H1 (cell line): Measurements from ENCODE around the gene AICDA. TPM values are rescaled to one million over a fixed set of nuclear protein-coding genes. Genes with fewer than 3 reads are reported as not detected.

ENCODE experiments used
- CTCF ChIA-PET: fragments of 300-600 bp; sonication (Branson Sonifier 250); formaldehyde crosslinking; loops from one replicate; lab custom pipeline; 2021; ENCODE audit not compliant: partially characterized antibody; lab: Charles Lee
- POLR2A ChIA-PET: fragments of 300-600 bp; sonication (Branson Sonifier 250); formaldehyde crosslinking; loops from one replicate; lab custom pipeline; 2021; ENCODE audit warnings: inconsistent platforms; ENCODE audit not compliant: partially characterized antibody; lab: Charles Lee
- DNase-seq, 2 experiments: peaks; one replicate each; pipeline versions ENCODE4 v3.0.0 to v3.0.0-alpha.2; 2010 to 2022; ENCODE audit warnings: low spot score in 2 of 2, low read depth in 1 of 2, mixed read lengths in 1 of 2
- FAIRE-seq: peaks from 2 replicates; lab custom pipeline; 2011; peaks lifted over from hg19 to GRCh38; lab: Jason Lieb, UNC
- H2AFZ ChIP-seq: 2 replicates; pipeline ENCODE4 v1.8.1; 2012; ENCODE audit warnings: low read length, inconsistent platforms
- H2AK5ac ChIP-seq: 2 replicates; pipeline ENCODE4 v1.6.1; 2013; ENCODE audit warnings: low read depth, low read length
- H2BK120ac ChIP-seq: replicated peaks from 2 replicates; pipeline ENCODE3; 2013; ENCODE audit warnings: low read depth, low read length, inconsistent platforms
- H2BK12ac ChIP-seq: 2 replicates; pipeline ENCODE4 v1.6.1; 2013; ENCODE audit warnings: low read depth, low read length
- H2BK15ac ChIP-seq: 2 replicates; pipeline ENCODE4 v1.6.1; 2013; ENCODE audit warnings: low read length
- H2BK20ac ChIP-seq: 2 replicates; pipeline ENCODE4 v1.6.1; 2013; ENCODE audit warnings: low read length
- H2BK5ac ChIP-seq: 2 replicates; pipeline ENCODE4 v1.6.1; 2013; ENCODE audit warnings: low read depth, low read length
- H3K14ac ChIP-seq: 2 replicates; pipeline ENCODE4 v1.6.1; 2013; ENCODE audit warnings: inconsistent platforms; ENCODE audit not compliant: insufficient read length
- H3K18ac ChIP-seq: 2 replicates; pipeline ENCODE4 v1.6.1; 2013; ENCODE audit warnings: low read length; ENCODE audit errors: extremely low read depth
- H3K23ac ChIP-seq: 2 replicates; pipeline ENCODE4 v1.6.1; 2013; ENCODE audit warnings: inconsistent platforms; ENCODE audit not compliant: insufficient read length
- H3K23me2 ChIP-seq: 2 replicates; pipeline ENCODE4 v1.6.1; 2013; ENCODE audit warnings: low read depth, low read length
- H3K27ac ChIP-seq: 2 replicates; pipeline ENCODE4 v1.6.1; 2011; ENCODE audit warnings: low read depth, low read length, inconsistent platforms
- H3K27me3 ChIP-seq, 4 experiments: replicated peaks in 1 of 4; 1 replicate in 1 of 4; 2 replicates in 3 of 4; pipeline versions ENCODE4 v1.6.1 to v1.8.1; 2011 to 2013; ENCODE audit warnings: low read length in 3 of 4, mild to moderate bottlenecking in 3 of 4, inconsistent platforms in 2 of 4, mixed read lengths in 2 of 4, moderate library complexity in 1 of 4; ENCODE audit not compliant: control insufficient read depth in 3 of 4, insufficient read depth in 3 of 4; ENCODE audit errors: extremely low read depth in 1 of 4
- H3K36me3 ChIP-seq, 4 experiments: 2 replicates each; pipeline versions ENCODE4 v1.6.1 to v1.8.1; 2011 to 2013; ENCODE audit warnings: mild to moderate bottlenecking in 4 of 4, low read length in 3 of 4, moderate library complexity in 2 of 4, control low read depth in 1 of 4, inconsistent platforms in 1 of 4; ENCODE audit not compliant: insufficient read depth in 4 of 4, control insufficient read depth in 2 of 4
- H3K4ac ChIP-seq: replicated peaks from 2 replicates; pipeline ENCODE3; 2013; ENCODE audit warnings: low read length, low read depth, mixed read lengths, inconsistent platforms; ENCODE audit not compliant: insufficient read length
- H3K4me1 ChIP-seq, 4 experiments: replicated peaks in 1 of 4; 1 replicate in 1 of 4; 2 replicates in 3 of 4; pipeline versions ENCODE4 v1.6.1 to v1.8.1; 2011 to 2013; ENCODE audit warnings: low read length in 3 of 4, inconsistent platforms in 2 of 4, mixed read lengths in 1 of 4; ENCODE audit not compliant: insufficient read depth in 4 of 4, control insufficient read depth in 3 of 4
- H3K4me2 ChIP-seq, 2 experiments: 2 replicates each; pipeline versions ENCODE4 v1.6.1 to v1.8.1; 2011 to 2013; ENCODE audit warnings: low read depth in 2 of 2, low read length in 2 of 2, control low read depth in 1 of 2, inconsistent platforms in 1 of 2, mild to moderate bottlenecking in 1 of 2; ENCODE audit not compliant: insufficient read depth in 1 of 2
- H3K4me3 ChIP-seq, 4 experiments: fragments of 200-600, 300-600 bp in 1 of 4; sonication (generic), shearing (Covaris generic), sonication (Bioruptor Twin) in 1 of 4; 2 replicates each; pipeline versions ENCODE4 v1.5.1 to v1.8.1; 2011 to 2016; ENCODE audit warnings: low read length in 4 of 4, low read depth in 3 of 4, control low read depth in 2 of 4, inconsistent platforms in 2 of 4, mild to moderate bottlenecking in 2 of 4, mixed read lengths in 1 of 4, moderate library complexity in 1 of 4; ENCODE audit not compliant: insufficient read depth in 2 of 4; ENCODE audit errors: extremely low read depth in 1 of 4
- H3K56ac ChIP-seq: replicated peaks from 2 replicates; pipeline ENCODE3; 2013; ENCODE audit warnings: low read depth, mild to moderate bottlenecking, mixed read lengths, low read length, inconsistent platforms; ENCODE audit not compliant: insufficient read length
- H3K79me1 ChIP-seq: 2 replicates; pipeline ENCODE4 v1.6.1; 2013; ENCODE audit warnings: low read depth, low read length, control low read depth
- H3K79me2 ChIP-seq, 2 experiments: 2 replicates each; pipeline versions ENCODE4 v1.6.1 to v1.8.1; 2012 to 2013; ENCODE audit warnings: low read length in 2 of 2, mild to moderate bottlenecking in 2 of 2, inconsistent platforms in 1 of 2; ENCODE audit not compliant: insufficient read depth in 2 of 2, control insufficient read depth in 1 of 2
- H3K9ac ChIP-seq, 4 experiments: replicated peaks in 1 of 4; 1 replicate in 1 of 4; 2 replicates in 3 of 4; pipeline versions ENCODE4 v1.6.1 to v1.8.1; 2011 to 2013; ENCODE audit warnings: low read depth in 3 of 4, low read length in 3 of 4, control low read depth in 2 of 4, mild to moderate bottlenecking in 2 of 4, moderate library complexity in 2 of 4, inconsistent platforms in 1 of 4; ENCODE audit errors: extremely low read depth in 1 of 4
- H3K9me3 ChIP-seq, 2 experiments: 2 replicates each; pipeline versions ENCODE4 v1.6.1 to v1.8.1; 2012 to 2013; ENCODE audit warnings: mild to moderate bottlenecking in 2 of 2, moderate library complexity in 2 of 2, control low read depth in 1 of 2, inconsistent platforms in 1 of 2, low read depth in 1 of 2, low read length in 1 of 2, mixed read lengths in 1 of 2; ENCODE audit not compliant: insufficient read depth in 2 of 2
- H4K20me1 ChIP-seq, 2 experiments: replicated peaks in 1 of 2; 2 replicates each; pipeline versions ENCODE3 to v1.8.1; 2011 to 2013; ENCODE audit warnings: inconsistent platforms in 2 of 2, low read length in 2 of 2, mild to moderate bottlenecking in 1 of 2; ENCODE audit not compliant: insufficient read depth in 2 of 2, control insufficient read depth in 1 of 2
- H4K5ac ChIP-seq: 2 replicates; pipeline ENCODE4 v1.6.1; 2013; ENCODE audit warnings: low read length, low read depth, mixed read lengths, inconsistent platforms; ENCODE audit not compliant: insufficient read length
- H4K8ac ChIP-seq: 2 replicates; pipeline ENCODE4 v1.8.0; 2013; ENCODE audit warnings: mild to moderate bottlenecking, moderate library complexity, low read length, inconsistent platforms; ENCODE audit not compliant: insufficient read depth; ENCODE audit errors: extremely low read depth
- H4K91ac ChIP-seq: replicated peaks from 2 replicates; pipeline ENCODE3; 2013; ENCODE audit warnings: low read length, mixed read lengths, inconsistent platforms; ENCODE audit not compliant: insufficient read length
- ATF2 ChIP-seq: IDR thresholded peaks from 2 replicates; pipeline ENCODE4 v1.6.1; 2012; ENCODE audit warnings: low read length, inconsistent platforms
- BCL11A ChIP-seq, 2 experiments: IDR thresholded peaks; one replicate each; pipeline ENCODE4 v1.6.1; 2011; ENCODE audit warnings: low read depth in 2 of 2, low read length in 2 of 2, mild to moderate bottlenecking in 2 of 2
- CTCF ChIP-seq, 3 experiments: IDR thresholded peaks; 1 replicate in 2 of 3; 2 replicates in 1 of 3; pipeline versions ENCODE4 v1.5.1 to v1.6.1; 2011; ENCODE audit warnings: low read length in 3 of 3, mild to moderate bottlenecking in 3 of 3, inconsistent platforms in 2 of 3, low read depth in 1 of 3, moderate library complexity in 1 of 3; ENCODE audit not compliant: insufficient read depth in 1 of 3; ENCODE audit errors: control extremely low read depth in 1 of 3
- HDAC6 ChIP-seq: IDR thresholded peaks from one replicate; pipeline ENCODE4 v1.7.1; 2012; ENCODE audit warnings: low read depth, mild to moderate bottlenecking, inconsistent platforms, low read length, moderate library complexity
- KDM5A ChIP-seq: fragments of 200-600 bp; IDR thresholded peaks from 2 replicates; pipeline ENCODE4 v1.7.1; 2012; ENCODE audit warnings: mild to moderate bottlenecking, low read length, inconsistent platforms, mixed read lengths
- PHF8 ChIP-seq: fragments of 200-600 bp; sonication (generic); conservative IDR thresholded peaks from 2 replicates; pipeline ENCODE4 v1.7.1; 2012; ENCODE audit warnings: low read depth, mild to moderate bottlenecking, inconsistent platforms, low read length, moderate library complexity
- TCF12 ChIP-seq: IDR thresholded peaks from 2 replicates; pipeline ENCODE4 v1.6.1; 2011; ENCODE audit warnings: low read depth, mild to moderate bottlenecking, low read length
- WGBS, 2 experiments: shearing (Covaris generic) in 1 of 2; methylation state at CpG; one replicate each; pipeline versions ENCODE4 v1.1.6 to v1.1.7; 2013 to 2015; ENCODE audit warnings: low lambda C conversion rate in 2 of 2, mixed read lengths in 2 of 2, inconsistent platforms in 1 of 2, low coverage in 1 of 2, missing lambda C conversion rate in 1 of 2; ENCODE audit not compliant: insufficient replicate concordance in 2 of 2, insufficient coverage in 1 of 2, insufficient read length in 1 of 2; ENCODE audit errors: extremely low coverage in 1 of 2, missing lambda C conversion rate in 1 of 2; 5-methylcytosine and 5-hydroxymethylcytosine counted together
- polyA plus RNA-seq, 7 experiments: library from polyadenylated mRNA; depleted of rRNA in 3 of 7; stranded (reverse) in 5 of 7; unstranded in 2 of 7; fragments of >200 nt in 5 of 7; fragments of 200-250 nt in 2 of 7; gene quantifications; 1 replicate in 5 of 7; 2 replicates in 1 of 7; 4 replicates in 1 of 7; pipeline versions ENCODE4 v1.2.1 to v1.2.3, GENCODE V29; 2011 to 2013; ENCODE audit warnings: missing spikeins in 2 of 7, mixed read lengths in 2 of 7
- total RNA-seq: library from RNA; stranded (reverse); fragmentation: NEBNext Ultra II Directional; extraction: Animal tissue kit (Norgen Biotek cat#: 25700); gene quantifications from 2 replicates; pipeline ENCODE4 v1.2.1, GENCODE V29; 2021

AICDA gene
- total and polyA plus RNA-seq, 2 of the 8 experiments (the other 6 are each of a cell fraction or from before 2014, with no cell fraction given) = not detected

GRCh38 chr12:8644345-8645248, 31.9 kb upstream of the AICDA start:
- Histone ChIP-seq H2BK120ac (no peak overlapping the region), H2BK15ac (no peak overlapping the region), H3K23ac (no peak overlapping the region), H3K9ac (no peak overlapping the region), H2AFZ (peak overlapping the region; percentile 86; the same call in 1 of the 2 replicates), H3K36me3 (no peaks in the 10 kb centered on the region), H2BK5ac (no peak overlapping the region), H2BK20ac (no peak overlapping the region), H3K4ac (no peak overlapping the region), H2AK5ac (no peak overlapping the region), H4K91ac (no peak overlapping the region), H3K23me2 (no peaks in the 10 kb centered on the region), H3K9me3 (no peaks in the 10 kb centered on the region; a peak in 1 of 4 replicates), H3K4me3 (no peak overlapping the region), H3K18ac (no peak overlapping the region), H3K56ac (no peak overlapping the region), H2BK12ac (no peak overlapping the region), H4K8ac (no peak overlapping the region), H4K20me1 (no peaks in the 10 kb centered on the region), H4K5ac (no peak overlapping the region), H3K79me2 (no peaks in the 10 kb centered on the region), H3K79me1 (no peaks in the 10 kb centered on the region), H3K4me1 (peaks cover 0 to 2% (median under 1%) of the 10 kb centered on the region in 4 experiments; a peak in 4 of 7 replicates), H3K27me3 (no peaks in the 10 kb centered on the region), H3K4me2 (no peak overlapping the region; a peak in 1 of 4 replicates), H3K27ac (no peak overlapping the region), H3K14ac (no peak overlapping the region)
- ChIA-PET POLR2A (interaction anchor here (1.1 to 1.3 kb wide), 3 partner anchors 11 to 16 kb away, joined by 3 to 5 read pairs (median 3); no protein-coding TSS in a partner anchor), CTCF (interaction anchor here (0.5 to 1.9 kb wide), 8 partner anchors 9 to 400 kb away, joined by 3 to 6 read pairs (median 3); no protein-coding TSS in a partner anchor)
- 86% methylated on average over 5 of the region's 5 CpGs; no CpG with 5 or more reads in 1 of the 2 experiments for WGBS, 2 experiments
- DNase-seq (no peak), FAIRE-seq (peak; percentile 36)
- no peak for TF ChIP-seq CTCF (IDR thresholded peaks at IDR 0.05; ENCODE audit: control extremely low read depth in 1 of 3, insufficient read depth in 1 of 3, low read depth in 1 of 3, low read length in 3 of 3)
- TF ChIP-seq KDM5A = no peak
- no peak for TF ChIP-seq BCL11A (IDR thresholded peaks at IDR 0.05; ENCODE audit: low read depth in 2 of 2, low read length in 2 of 2)
- TF ChIP-seq TCF12 = no peak
- TF ChIP-seq ATF2 = no peak
- TF ChIP-seq PHF8 = no peak
- no peak for TF ChIP-seq HDAC6
